Naive B cell (primary cell): ENCODE measurements around the gene CEP78. TPM values are rescaled to one million over a fixed set of nuclear protein-coding genes. Genes with fewer than 3 reads are reported as not detected.
A peak's percentile ranks its signal among the peaks of the same experiment; 100 is the strongest.

Experiments used
- ATAC-seq, 2 donors: fragments of 150-1000 bp; cut with Tn5 transposase; 2 replicates each; pipeline ENCODE4 v1.10.0; 2021; ENCODE audit warnings: low read depth in 2 of 2, mild to moderate bottlenecking in 2 of 2, moderate library complexity in 2 of 2
- DNase-seq: peaks from one replicate; pipeline ENCODE4 v3.0.0; 2022
- H3K27ac Mint-ChIP-seq, 6 donors: one replicate each; pipeline ENCODE4 v1.8.0; 2020 to 2022; ENCODE audit warnings: mild to moderate bottlenecking in 6 of 6, mixed read lengths in 6 of 6, moderate library complexity in 5 of 6, inconsistent platforms in 2 of 6
- H3K27me3 Mint-ChIP-seq, 3 donors: one replicate each; pipeline ENCODE4 v1.8.0; 2021 to 2022; ENCODE audit warnings: mixed read lengths in 3 of 3, mild to moderate bottlenecking in 1 of 3
- H3K36me3 Mint-ChIP-seq, 2 donors: one replicate each; pipeline ENCODE4 v1.8.0; 2020 to 2022; ENCODE audit warnings: mixed read lengths in 2 of 2, inconsistent platforms in 1 of 2, mild to moderate bottlenecking in 1 of 2
- H3K4me1 Mint-ChIP-seq, 3 donors: one replicate each; pipeline ENCODE4 v1.8.0; 2020 to 2022; ENCODE audit warnings: mixed read lengths in 3 of 3, inconsistent platforms in 1 of 3, mild to moderate bottlenecking in 1 of 3, moderate library complexity in 1 of 3
- H3K4me3 Mint-ChIP-seq, 8 donors: one replicate each; pipeline ENCODE4 v1.8.0; 2020 to 2022; ENCODE audit warnings: mild to moderate bottlenecking in 8 of 8, mixed read lengths in 8 of 8, moderate library complexity in 8 of 8, inconsistent platforms in 2 of 8
- H3K9me3 Mint-ChIP-seq, 7 donors: one replicate each; pipeline ENCODE4 v1.8.0; 2020 to 2022; ENCODE audit warnings: mixed read lengths in 7 of 7, mild to moderate bottlenecking in 5 of 7, inconsistent platforms in 2 of 7, moderate library complexity in 1 of 7
- polyA plus RNA-seq, 6 donors: library from polyadenylated mRNA; unstranded; fragments of 300-500 nt; fragmentation: Illumina TruSeq; gene quantifications; one replicate each; pipeline ENCODE4 v1.2.3, GENCODE V29; 2021; ENCODE audit warnings: low read depth in 6 of 6

The CEP78 gene
- polyA plus RNA-seq, 6 donors from 2014 or later, result 6.1 to 14.9 (median 13.1) TPM

DNA sequence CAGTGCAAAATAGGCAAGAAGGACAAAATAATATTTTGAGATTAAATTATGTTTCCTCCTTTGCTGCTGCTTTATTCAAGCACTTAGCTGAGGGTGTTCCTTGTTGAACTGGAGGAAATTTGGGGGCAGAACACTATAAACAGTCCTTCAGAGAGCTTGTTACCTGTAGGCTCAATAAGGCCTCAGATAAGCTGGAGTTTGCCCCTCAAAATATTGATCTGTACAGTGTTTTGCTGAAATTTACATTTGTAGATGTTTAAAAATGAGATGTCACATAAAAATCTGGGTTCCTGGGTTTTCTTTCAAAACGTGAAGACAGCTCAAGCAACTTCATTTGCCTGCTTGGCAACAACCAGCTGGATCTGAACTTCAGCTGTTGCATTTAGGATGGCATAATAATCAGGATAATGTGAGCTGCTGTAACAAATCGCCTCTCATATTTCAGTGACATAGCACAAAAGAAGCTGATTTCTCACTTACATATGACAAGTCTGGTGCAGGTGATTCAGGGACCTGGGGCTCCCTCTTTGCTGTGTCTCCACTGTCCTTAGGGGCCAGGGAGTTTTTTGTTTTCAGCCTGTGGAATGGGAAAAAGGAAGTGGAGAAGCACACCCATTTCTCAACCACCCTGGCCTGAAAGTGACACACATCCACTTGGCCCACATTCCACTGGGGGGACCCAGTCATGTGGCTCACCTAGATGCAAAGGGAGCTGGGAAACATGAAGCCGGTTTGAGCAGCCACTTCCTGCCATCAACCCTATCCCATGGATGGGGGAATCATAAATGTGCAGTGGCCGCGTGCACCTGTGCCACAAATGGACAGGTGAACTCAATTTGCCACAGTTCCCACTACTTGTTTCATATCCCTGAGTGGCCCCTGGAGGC lies 58.7 kb downstream of the CEP78 start:
- ATAC-seq, result no peak
- H3K4me3 Mint-ChIP-seq, result peak overlapping the region in 1 of 8 donors; percentile 94
- no peak overlapping the region for H3K27ac Mint-ChIP-seq
- H3K9me3 Mint-ChIP-seq, result no peaks in the 10 kb centered on the region
- no peak for DNase-seq
- H3K4me1 Mint-ChIP-seq, result peaks cover 17 to 24% (median 17%) of the 10 kb centered on the region in 3 donors
- no peaks in the 10 kb centered on the region for H3K36me3 Mint-ChIP-seq
- peaks cover 0 to 16% (median 7%) of the 10 kb centered on the region in 3 donors for H3K27me3 Mint-ChIP-seq

DNA sequence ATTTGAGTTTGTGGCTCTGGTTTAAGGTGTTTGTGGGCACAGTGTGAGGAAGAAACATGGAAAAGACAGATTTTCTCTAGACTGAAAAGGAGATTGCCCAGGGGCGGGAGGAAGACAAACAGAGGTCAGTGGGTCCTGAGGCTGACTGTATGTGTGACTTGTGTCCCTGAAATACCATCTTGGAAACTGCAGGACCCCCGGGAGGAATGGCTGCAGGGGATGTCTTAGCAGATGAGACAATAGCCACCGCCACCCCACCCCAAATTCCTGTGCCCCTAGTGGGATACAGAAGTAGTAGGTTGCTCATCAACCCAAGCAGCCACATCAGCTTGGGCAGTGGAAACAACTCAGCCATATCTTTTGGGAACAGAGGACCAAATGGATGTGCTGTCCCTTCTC lies 59.3 kb downstream of the CEP78 start:
- H3K4me1 Mint-ChIP-seq, result peaks cover 17 to 24% (median 17%) of the 10 kb centered on the region in 3 donors
- H3K27ac Mint-ChIP-seq, result no peak overlapping the region
- ATAC-seq (no peak), DNase-seq (no peak)
- H3K9me3 Mint-ChIP-seq, result no peaks in the 10 kb centered on the region
- no peaks in the 10 kb centered on the region for H3K36me3 Mint-ChIP-seq
- H3K27me3 Mint-ChIP-seq, result peaks cover 0 to 16% (median 7%) of the 10 kb centered on the region in 3 donors
- peak overlapping the region in 1 of 8 donors; percentile 94 for H3K4me3 Mint-ChIP-seq

DNA sequence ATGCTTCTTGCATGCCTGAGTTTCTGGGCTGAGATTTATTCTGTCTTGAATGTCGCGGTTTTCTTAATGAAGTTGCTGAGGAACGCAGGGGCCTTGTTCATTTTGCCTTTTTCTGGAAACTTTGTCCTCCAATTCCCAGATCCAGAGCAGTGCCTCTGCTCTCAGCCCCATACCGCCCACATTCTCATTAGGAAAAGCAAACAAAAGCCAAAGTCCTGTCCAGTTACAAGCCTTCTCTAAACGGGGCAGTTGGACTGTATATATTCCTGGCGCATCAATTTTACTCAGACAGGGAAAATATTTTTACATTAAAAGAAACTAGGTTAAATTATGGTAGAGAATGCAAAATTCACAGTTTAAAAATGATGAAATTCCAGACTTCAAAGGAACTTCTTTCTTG lies 59.9 kb downstream of the CEP78 start:
- Mint-ChIP-seq H3K9me3 (no peaks in the 10 kb centered on the region), H3K27me3 (peaks cover 0 to 16% (median 7%) of the 10 kb centered on the region in 3 donors), H3K36me3 (no peaks in the 10 kb centered on the region), H3K4me1 (peaks cover 17 to 24% (median 17%) of the 10 kb centered on the region in 3 donors), H3K4me3 (peak overlapping the region in 7 of 8 donors; percentile 87 to 94 (median 91)), H3K27ac (no peak overlapping the region)
- no peak for ATAC-seq
- no peak for DNase-seq

DNA sequence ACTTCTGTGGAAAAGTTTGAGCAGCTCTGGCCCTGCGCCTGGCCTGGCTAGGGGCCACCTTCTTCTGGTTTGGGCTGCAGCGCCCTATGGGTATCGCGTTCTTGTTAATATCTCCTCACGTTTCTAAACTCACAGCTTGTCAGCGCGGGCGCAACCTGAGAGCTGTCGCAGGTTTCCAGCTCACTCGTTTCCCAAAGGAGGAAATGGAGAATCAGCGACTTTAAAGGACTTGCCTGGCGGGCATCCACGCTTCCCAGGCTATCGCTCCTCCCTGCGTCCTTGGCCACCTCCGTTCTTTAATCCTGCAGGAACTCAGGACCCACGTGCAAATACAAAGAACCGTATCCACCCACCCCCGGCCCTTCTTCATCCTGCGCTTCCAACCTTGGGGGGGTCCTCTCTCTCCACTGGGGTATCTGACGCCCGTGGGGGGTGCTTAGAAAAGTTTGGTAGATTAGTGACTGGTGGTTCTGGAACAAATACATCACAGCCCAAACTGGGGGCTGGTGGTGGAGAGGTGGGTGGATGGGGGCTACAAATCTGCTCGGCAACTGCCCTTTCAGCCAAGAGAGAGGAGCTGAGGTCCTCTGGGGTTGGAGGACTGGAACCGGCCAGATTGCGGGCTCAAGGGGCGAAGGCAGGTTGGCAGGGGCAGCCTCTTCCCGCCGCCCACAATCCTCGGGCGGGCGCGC lies 60.5 kb downstream of the CEP78 start:
- Mint-ChIP-seq H3K4me3 (peak overlapping the region; percentile 87 to 94 (median 92)), H3K27me3 (peaks cover 0 to 16% (median 7%) of the 10 kb centered on the region in 3 donors), H3K27ac (peak overlapping the region in 3 of 6 donors; percentile 17 to 53 (median 19)), H3K4me1 (peaks cover 17 to 24% (median 17%) of the 10 kb centered on the region in 3 donors), H3K9me3 (no peaks in the 10 kb centered on the region), H3K36me3 (peaks cover 0 to 2% of the 10 kb centered on the region in 2 donors)
- no peak for ATAC-seq
- no peak for DNase-seq

DNA sequence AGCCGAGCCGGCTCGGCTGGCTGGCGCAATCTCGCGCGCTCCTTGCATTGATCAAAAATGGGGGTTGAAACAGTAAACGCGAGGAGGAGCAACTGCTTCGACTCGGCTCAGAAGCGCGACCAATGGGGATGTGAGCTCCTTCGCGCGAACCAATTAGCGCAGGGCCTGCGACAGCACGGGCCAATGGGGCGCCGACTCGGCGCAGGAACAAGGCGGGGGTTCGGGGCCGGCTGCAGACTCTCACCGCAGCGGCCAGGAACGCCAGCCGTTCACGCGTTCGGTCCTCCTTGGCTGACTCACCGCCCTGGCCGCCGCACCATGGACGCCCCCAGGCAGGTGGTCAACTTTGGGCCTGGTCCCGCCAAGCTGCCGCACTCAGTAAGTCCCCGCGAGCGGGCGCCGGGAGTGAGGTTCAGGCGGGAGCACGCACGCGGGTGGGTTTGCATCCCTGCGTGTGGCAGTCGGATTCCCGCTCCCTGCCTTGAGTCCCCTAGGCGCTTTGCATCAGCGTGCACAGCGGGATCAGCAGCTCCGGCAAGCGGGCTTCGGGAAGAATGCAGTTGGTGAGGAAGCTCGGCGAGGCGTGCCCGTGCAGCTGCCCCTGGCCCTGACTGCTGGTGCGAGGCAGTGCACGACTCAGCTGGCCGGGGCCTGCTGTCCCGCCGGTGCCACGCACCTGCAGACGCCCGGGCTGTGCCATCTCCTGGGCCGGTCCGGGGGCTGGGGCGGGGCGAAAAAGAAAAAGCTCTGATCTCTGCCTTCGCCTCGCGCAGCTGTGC lies 61.2 kb downstream of the CEP78 start, which contains the start of gene PSAT1:
TSS of gene PSAT1 (plus strand) at position 233 of the 779 bp plus-strand sequence. CDS start at position 319, 86 bp downstream.
- Mint-ChIP-seq H3K4me1 (peaks cover 17 to 24% (median 17%) of the 10 kb centered on the region in 3 donors), H3K36me3 (peaks cover 0 to 4% of the 10 kb centered on the region in 2 donors), H3K27ac (peak within 1 kb of the TSS in 4 of 6 donors; percentile 20 to 87 (median 64)), H3K27me3 (peaks cover 0 to 16% (median 7%) of the 10 kb centered on the region in 3 donors), H3K9me3 (no peaks in the 10 kb centered on the region), H3K4me3 (peak within 1 kb of the TSS; percentile 87 to 94 (median 92))
- peak; percentile 96 for ATAC-seq
- peak; percentile 81 for DNase-seq

DNA sequence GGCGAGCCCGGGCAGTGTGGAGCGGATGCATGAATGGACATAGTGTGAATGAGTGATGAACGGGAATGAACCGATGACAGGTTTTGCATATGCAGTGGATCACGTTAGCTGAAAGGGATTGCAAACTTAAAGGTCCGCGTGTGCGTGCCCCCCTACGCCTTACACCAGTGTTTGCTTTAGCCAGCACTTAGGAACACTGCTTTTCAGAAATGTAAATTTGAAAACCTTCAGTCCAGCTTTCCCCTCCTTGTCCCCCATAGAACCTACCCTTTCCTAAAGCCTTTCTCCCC lies 61.7 kb downstream of the CEP78 start:
- DNase-seq (no peak), ATAC-seq (no peak)
- peak overlapping the region; percentile 87 to 94 (median 92) for H3K4me3 Mint-ChIP-seq
- H3K27me3 Mint-ChIP-seq, result peaks cover 0 to 16% (median 7%) of the 10 kb centered on the region in 3 donors
- peaks cover 17 to 24% (median 17%) of the 10 kb centered on the region in 3 donors for H3K4me1 Mint-ChIP-seq
- H3K9me3 Mint-ChIP-seq, result no peaks in the 10 kb centered on the region
- H3K27ac Mint-ChIP-seq, result peak overlapping the region in 2 of 6 donors; percentile 20 to 87
- H3K36me3 Mint-ChIP-seq, result peaks cover 0 to 4% of the 10 kb centered on the region in 2 donors

DNA sequence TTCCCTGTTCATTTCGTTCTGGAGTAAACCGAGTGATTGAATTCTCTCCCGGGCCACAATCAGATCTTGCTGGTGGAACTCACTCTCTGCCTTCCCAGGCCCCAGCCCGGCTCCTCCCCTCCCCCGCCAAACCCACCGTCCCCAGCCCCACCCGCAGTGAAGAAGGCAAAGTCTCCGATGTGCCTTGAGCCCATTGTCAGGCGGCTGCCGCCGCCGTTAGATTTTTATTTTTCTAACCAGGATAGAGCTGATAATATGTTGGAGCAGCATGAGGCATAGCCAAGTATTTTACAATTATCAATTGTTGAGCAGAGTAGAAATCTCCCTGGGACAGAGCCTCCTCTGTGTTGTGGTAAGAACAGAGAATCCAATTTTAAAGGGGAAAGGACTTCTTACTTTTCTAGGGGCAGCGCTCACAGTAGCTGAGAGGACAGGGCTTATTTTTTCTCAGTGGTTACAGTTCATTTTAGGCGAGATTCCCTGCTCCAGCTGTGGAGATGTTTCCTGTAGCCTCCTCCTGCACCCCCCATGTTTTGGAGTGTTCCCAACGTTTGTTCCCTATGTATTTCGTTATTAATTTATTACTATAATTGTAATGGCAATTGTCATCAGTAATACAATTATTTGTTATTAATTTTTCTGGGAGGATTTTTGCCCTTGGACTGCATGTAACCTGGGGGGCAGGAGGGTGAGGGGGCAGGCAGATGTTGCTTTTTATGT lies 62.3 kb downstream of the CEP78 start:
- DNase-seq (no peak), ATAC-seq (no peak)
- Mint-ChIP-seq H3K9me3 (no peaks in the 10 kb centered on the region), H3K36me3 (peaks cover 0 to 4% of the 10 kb centered on the region in 2 donors), H3K27ac (peak overlapping the region in 1 of 6 donors; percentile 76), H3K4me1 (peaks cover 17 to 24% (median 17%) of the 10 kb centered on the region in 3 donors), H3K27me3 (peaks cover 0 to 16% (median 7%) of the 10 kb centered on the region in 3 donors), H3K4me3 (peak overlapping the region; percentile 87 to 94 (median 92))

DNA sequence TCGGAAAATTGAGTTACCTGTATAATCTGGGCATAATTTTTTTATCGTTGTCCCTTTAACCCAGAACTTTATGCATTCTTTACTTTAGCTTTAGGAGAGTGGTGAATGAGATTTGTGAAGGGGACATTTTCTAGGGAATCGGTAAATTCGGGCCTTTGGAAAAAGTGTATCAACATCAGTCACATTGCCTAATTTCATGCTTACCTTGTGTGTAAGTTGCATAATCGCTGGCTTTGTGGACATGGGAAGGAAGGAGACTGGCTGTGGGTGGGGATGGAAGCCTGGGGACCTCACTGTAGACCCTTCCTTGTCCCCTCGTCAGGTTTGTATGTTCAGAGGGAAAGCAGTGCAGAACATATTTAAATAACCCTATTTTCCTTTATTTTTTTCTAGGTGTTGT lies 64.3 kb downstream of the CEP78 start:
- H3K27ac Mint-ChIP-seq, result no peak overlapping the region

DNA sequence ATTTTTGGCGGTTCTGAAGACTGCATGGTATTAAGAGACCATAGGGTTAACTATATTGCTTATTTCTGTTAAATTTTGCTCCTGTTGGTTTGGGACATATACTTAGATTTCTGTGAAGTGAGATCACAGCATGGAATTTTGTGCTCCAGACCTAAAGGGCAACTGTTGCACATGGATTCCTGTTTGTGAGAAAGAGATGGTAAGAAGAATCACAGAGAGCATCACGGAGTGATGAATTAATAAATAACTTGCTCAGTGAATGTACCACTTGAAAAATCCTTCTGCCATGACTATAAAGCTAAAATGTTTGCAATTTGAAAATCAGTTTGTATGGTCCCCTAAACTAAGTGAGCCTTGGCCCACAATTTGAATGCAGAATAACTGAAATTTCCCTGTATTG lies 65.6 kb downstream of the CEP78 start:
- Mint-ChIP-seq H3K4me1 (peaks cover 13 to 19% (median 13%) of the 10 kb centered on the region in 3 donors), H3K4me3 (no peak overlapping the region), H3K36me3 (peaks cover 0 to 4% of the 10 kb centered on the region in 2 donors), H3K9me3 (no peaks in the 10 kb centered on the region), H3K27me3 (peaks cover 0 to 12% (median 4%) of the 10 kb centered on the region in 3 donors), H3K27ac (no peak overlapping the region)
- ATAC-seq, result no peak
- DNase-seq, result no peak

More for the DNA sequence above, 64.3 kb downstream of the CEP78 start:
- Mint-ChIP-seq H3K9me3 (no peaks in the 10 kb centered on the region), H3K4me1 (peaks cover 17 to 24% (median 17%) of the 10 kb centered on the region in 3 donors), H3K36me3 (peaks cover 0 to 4% of the 10 kb centered on the region in 2 donors), H3K4me3 (no peak overlapping the region), H3K27me3 (peaks cover 0 to 16% (median 7%) of the 10 kb centered on the region in 3 donors)
- ATAC-seq (no peak), DNase-seq (no peak)

DNA sequence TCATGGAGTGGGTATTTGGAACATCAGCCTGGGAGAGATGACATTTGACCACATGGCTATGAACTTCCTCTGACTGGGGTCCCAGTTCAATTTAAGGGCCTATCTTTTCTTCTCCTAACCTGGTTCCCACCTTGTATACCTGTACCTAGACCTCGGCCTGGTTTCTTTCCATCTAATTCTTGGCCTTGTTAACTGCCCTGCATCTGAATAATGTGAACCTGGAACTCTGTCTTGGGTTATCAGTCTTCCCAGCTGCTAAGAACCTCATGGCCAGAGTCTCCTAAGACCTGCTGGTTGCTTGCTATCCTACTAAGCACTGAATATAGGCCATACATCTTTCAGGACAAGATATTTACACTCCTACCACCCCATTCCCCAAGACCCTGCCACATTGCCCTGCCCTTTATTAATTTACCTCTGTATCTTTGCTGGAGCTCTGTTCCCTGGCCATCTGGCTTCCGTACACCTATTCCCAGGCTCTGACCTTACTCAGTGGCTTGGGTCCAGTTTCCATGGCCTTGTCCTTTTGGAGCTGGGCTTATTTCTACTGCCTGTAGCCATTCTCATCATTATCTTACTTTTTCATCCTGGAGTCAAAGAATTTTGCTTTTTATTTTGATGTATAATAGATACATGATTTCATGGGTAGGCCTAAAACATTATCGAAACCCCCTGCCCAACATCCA lies 67.6 kb downstream of the CEP78 start:
- Mint-ChIP-seq H3K36me3 (peaks cover 0 to 4% of the 10 kb centered on the region in 2 donors), H3K27ac (no peak overlapping the region), H3K9me3 (no peaks in the 10 kb centered on the region), H3K4me1 (peaks cover 0 to under 1% (median 0%) of the 10 kb centered on the region in 3 donors), H3K27me3 (no peaks in the 10 kb centered on the region), H3K4me3 (no peak overlapping the region)
- DNase-seq, result no peak
- ATAC-seq, result no peak

DNA sequence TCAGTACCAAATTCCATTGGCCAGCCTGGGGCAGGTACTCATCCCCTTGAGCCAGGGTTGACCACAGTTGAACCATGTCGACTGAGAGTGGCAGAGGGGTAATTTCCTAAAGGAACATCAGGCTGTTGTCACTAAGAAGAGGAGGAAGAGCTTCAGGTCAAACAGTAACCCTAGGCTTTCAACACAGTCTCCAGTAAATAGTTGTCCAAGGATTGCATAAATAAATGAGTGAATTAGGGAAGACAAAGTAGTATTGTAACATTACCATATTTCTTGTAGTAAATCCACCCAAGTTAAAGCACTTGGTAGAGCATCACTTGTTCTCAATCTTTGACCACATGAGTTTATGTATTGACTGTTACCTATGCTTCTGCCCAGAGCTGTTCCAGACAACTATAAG lies 68.5 kb downstream of the CEP78 start:
- H3K36me3 Mint-ChIP-seq, result peaks cover 0 to 4% of the 10 kb centered on the region in 2 donors
- ATAC-seq, result no peak
- DNase-seq, result no peak
- H3K27ac Mint-ChIP-seq, result peak overlapping the region in 3 of 6 donors; percentile 32 to 66 (median 57)
- no peaks in the 10 kb centered on the region for H3K9me3 Mint-ChIP-seq
- no peaks in the 10 kb centered on the region for H3K27me3 Mint-ChIP-seq
- no peak overlapping the region for H3K4me3 Mint-ChIP-seq
- no peaks in the 10 kb centered on the region for H3K4me1 Mint-ChIP-seq
